HepG2 (cell line): ENCODE data around the gene TOLLIP. TPM values are rescaled to one million over a fixed set of nuclear protein-coding genes. Genes with fewer than 3 reads are reported as not detected.
A peak's percentile ranks its signal among the peaks of the same experiment; 100 is the strongest.

Experiments
- FOXJ3 ChIP-seq: sonication (generic); formaldehyde crosslinking; IDR thresholded peaks from 2 replicates; pipeline ENCODE4 v1.4.0; 2020; ENCODE audit warnings: missing genetic modification reagents, mild to moderate bottlenecking, borderline replicate concordance
- GATAD1 ChIP-seq: IDR thresholded peaks from 2 replicates; pipeline ENCODE4 v1.6.1; 2016; ENCODE audit warnings: missing genetic modification reagents, missing compliant biosample characterization
- GFI1 ChIP-seq: sonication (generic); formaldehyde crosslinking; IDR thresholded peaks from 2 replicates; pipeline ENCODE4 v1.5.0; 2020; ENCODE audit warnings: missing genetic modification reagents, mild to moderate bottlenecking, borderline replicate concordance
- GTF3A ChIP-seq: sonication (generic); formaldehyde crosslinking; conservative IDR thresholded peaks from 2 replicates; pipeline ENCODE4 v1.4.0; 2020; ENCODE audit warnings: mild to moderate bottlenecking, missing genetic modification reagents
- KDM4B ChIP-seq: sonication (generic); formaldehyde crosslinking; IDR thresholded peaks from 2 replicates; pipeline ENCODE4 v1.4.0; 2020; ENCODE audit warnings: missing genetic modification reagents
- NAIF1 ChIP-seq: sonication (generic); formaldehyde crosslinking; IDR thresholded peaks from 2 replicates; pipeline ENCODE4 v1.5.0; 2020; ENCODE audit warnings: mild to moderate bottlenecking, missing genetic modification reagents, borderline replicate concordance
- PTBP1 ChIP-seq: fragments of 200-400 bp; formaldehyde crosslinking; IDR thresholded peaks from 2 replicates; pipeline ENCODE4 v1.6.1; 2018; ENCODE audit warnings: low read length, low read depth; ENCODE audit not compliant: poor library complexity, severe bottlenecking
- RFXAP ChIP-seq: sonication (generic); formaldehyde crosslinking; IDR thresholded peaks from 2 replicates; pipeline ENCODE4 v1.4.0; 2020; ENCODE audit warnings: missing genetic modification reagents, borderline replicate concordance
- ZFP37 ChIP-seq: sonication (generic); formaldehyde crosslinking; IDR thresholded peaks from 2 replicates; pipeline ENCODE4 v1.4.0; 2020; ENCODE audit warnings: missing genetic modification reagents, borderline replicate concordance
- ZKSCAN8 ChIP-seq: IDR thresholded peaks from 2 replicates; pipeline ENCODE4 v1.6.1; 2016; ENCODE audit warnings: borderline replicate concordance, missing genetic modification reagents, missing compliant biosample characterization
- ZMYM4 ChIP-seq: sonication (generic); formaldehyde crosslinking; IDR thresholded peaks from 2 replicates; pipeline ENCODE4 v1.8.1; 2023; ENCODE audit warnings: mild to moderate bottlenecking, missing genetic modification reagents
- ZNF10 ChIP-seq: sonication (generic); formaldehyde crosslinking; IDR thresholded peaks from 2 replicates; pipeline ENCODE4 v1.4.0; 2020; ENCODE audit warnings: mild to moderate bottlenecking, low read depth, missing genetic modification reagents, borderline replicate concordance
- ZNF124 ChIP-seq: sonication (generic); formaldehyde crosslinking; IDR thresholded peaks from 2 replicates; pipeline ENCODE4 v1.4.0; 2020; ENCODE audit warnings: missing genetic modification reagents
- ZNF549 ChIP-seq: sonication (generic); formaldehyde crosslinking; IDR thresholded peaks from 2 replicates; pipeline ENCODE4 v1.5.0; 2020; ENCODE audit warnings: missing genetic modification reagents
- ZNF567 ChIP-seq: sonication (generic); formaldehyde crosslinking; IDR thresholded peaks from 2 replicates; pipeline ENCODE4 v1.8.1; 2023; ENCODE audit warnings: mild to moderate bottlenecking, missing genetic modification reagents, borderline replicate concordance
- ZNF781 ChIP-seq: sonication (generic); formaldehyde crosslinking; IDR thresholded peaks from 2 replicates; pipeline ENCODE4 v1.5.1; 2020; ENCODE audit warnings: borderline replicate concordance, mild to moderate bottlenecking, missing genetic modification reagents; ENCODE audit errors: not compliant biosample characterization
- polyA plus RNA-seq, 8 experiments: library from polyadenylated mRNA; depleted of rRNA in 3 of 8; stranded (reverse) in 7 of 8; unstranded in 1 of 8; fragments of >200 nt; fragmentation: Illumina TruSeq in 4 of 8; extraction: Trizol in 4 of 8; gene quantifications; 2 replicates each; pipeline versions ENCODE4 v1.2.1 to v1.2.3, GENCODE V29; 2011 to 2016; ENCODE audit warnings: low read depth in 4 of 8, missing spikeins in 1 of 8, mixed read lengths in 1 of 8; ENCODE audit not compliant: insufficient read depth in 1 of 8
- total RNA-seq, 5 experiments: library from RNA; depleted of rRNA; stranded (reverse); fragments of >200 nt; fragmentation: Illumina TruSeq; extraction: Trizol; gene quantifications; 2 replicates each; pipeline ENCODE4 v1.2.3, GENCODE V29; 2016; ENCODE audit warnings: low read depth in 1 of 5
- TF ChIP-seq, protein P1 (sequence below): sonication (generic); formaldehyde crosslinking; IDR thresholded peaks from 2 replicates; pipeline ENCODE4 v1.8.1; 2023; ENCODE audit warnings: missing genetic modification reagents, inconsistent platforms, borderline replicate concordance
- TF ChIP-seq, protein P2 (sequence below): sonication (generic); formaldehyde crosslinking; IDR thresholded peaks from 2 replicates; pipeline ENCODE4 v1.4.0; 2020; ENCODE audit warnings: missing genetic modification reagents
- TF ChIP-seq, protein P3 (sequence below): sonication (generic); formaldehyde crosslinking; IDR thresholded peaks from 2 replicates; pipeline ENCODE4 v1.8.0; 2022; ENCODE audit warnings: missing genetic modification reagents, low read depth, mild to moderate bottlenecking, borderline replicate concordance
- TF ChIP-seq, protein P4 (sequence below): IDR thresholded peaks from 2 replicates; pipeline ENCODE4 v1.6.1; 2016

The TOLLIP gene
- total and polyA plus RNA-seq, 2 of the 13 experiments (the other 11 are each of a cell fraction or from before 2014, with no cell fraction given), result 25.9 to 47.5 TPM

DNA sequence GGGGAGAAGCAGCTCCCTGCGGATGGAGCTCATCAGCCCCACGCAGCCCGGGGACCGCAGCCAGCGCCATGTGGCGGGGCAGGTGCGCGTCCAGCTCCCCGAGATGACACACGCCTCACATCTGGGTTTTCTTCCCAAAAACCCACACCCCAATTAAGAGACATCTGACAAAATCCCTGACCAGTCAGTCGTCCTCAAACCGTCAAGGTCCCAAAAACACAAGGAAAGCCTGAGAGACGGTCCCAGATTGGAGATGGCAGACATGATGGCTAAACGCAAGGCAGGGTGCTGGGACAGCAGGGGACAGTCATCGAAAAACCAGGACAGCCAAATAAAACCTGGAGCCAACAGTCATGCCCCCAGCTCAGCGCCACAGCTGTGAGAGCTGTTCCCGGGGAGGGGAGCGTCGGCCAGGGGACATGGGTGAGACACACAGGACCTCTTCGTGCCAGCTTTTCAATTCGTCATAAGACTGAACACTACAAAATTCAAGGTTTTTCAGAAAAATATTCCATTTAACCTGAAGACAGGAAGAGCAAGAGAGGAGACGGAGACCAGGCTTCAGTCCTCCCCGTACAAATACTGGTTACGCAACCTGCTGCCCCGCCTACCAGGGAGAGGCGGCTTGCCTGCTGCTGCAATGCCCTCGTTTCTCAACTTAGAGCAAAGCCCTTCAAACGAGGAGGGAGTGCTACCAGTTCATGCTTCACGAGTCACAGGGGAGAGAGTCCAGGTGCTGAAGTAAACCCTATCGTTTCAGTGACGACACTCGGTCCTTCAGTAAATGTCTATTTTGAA, 10.5 kb downstream of the TOLLIP start (continued):
- TF ChIP-seq, protein P1, sequence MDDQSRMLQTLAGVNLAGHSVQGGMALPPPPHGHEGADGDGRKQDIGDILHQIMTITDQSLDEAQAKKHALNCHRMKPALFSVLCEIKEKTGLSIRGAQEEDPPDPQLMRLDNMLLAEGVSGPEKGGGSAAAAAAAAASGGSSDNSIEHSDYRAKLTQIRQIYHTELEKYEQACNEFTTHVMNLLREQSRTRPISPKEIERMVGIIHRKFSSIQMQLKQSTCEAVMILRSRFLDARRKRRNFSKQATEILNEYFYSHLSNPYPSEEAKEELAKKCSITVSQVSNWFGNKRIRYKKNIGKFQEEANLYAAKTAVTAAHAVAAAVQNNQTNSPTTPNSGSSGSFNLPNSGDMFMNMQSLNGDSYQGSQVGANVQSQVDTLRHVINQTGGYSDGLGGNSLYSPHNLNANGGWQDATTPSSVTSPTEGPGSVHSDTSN (CRISPR knock-in tag), result no peak
- no peak for TF ChIP-seq ZNF549 (CRISPR knock-in tag)
- 0 out of 2 replicates have a peak, but pooled peaks have one; percentile 14 for TF ChIP-seq FOXJ3
- no peak for TF ChIP-seq ZNF10 (CRISPR knock-in tag)
- TF ChIP-seq ZFP37 (CRISPR knock-in tag), result peak; percentile 75; the same call in 1 of the 2 replicates
- TF ChIP-seq, protein P2, sequence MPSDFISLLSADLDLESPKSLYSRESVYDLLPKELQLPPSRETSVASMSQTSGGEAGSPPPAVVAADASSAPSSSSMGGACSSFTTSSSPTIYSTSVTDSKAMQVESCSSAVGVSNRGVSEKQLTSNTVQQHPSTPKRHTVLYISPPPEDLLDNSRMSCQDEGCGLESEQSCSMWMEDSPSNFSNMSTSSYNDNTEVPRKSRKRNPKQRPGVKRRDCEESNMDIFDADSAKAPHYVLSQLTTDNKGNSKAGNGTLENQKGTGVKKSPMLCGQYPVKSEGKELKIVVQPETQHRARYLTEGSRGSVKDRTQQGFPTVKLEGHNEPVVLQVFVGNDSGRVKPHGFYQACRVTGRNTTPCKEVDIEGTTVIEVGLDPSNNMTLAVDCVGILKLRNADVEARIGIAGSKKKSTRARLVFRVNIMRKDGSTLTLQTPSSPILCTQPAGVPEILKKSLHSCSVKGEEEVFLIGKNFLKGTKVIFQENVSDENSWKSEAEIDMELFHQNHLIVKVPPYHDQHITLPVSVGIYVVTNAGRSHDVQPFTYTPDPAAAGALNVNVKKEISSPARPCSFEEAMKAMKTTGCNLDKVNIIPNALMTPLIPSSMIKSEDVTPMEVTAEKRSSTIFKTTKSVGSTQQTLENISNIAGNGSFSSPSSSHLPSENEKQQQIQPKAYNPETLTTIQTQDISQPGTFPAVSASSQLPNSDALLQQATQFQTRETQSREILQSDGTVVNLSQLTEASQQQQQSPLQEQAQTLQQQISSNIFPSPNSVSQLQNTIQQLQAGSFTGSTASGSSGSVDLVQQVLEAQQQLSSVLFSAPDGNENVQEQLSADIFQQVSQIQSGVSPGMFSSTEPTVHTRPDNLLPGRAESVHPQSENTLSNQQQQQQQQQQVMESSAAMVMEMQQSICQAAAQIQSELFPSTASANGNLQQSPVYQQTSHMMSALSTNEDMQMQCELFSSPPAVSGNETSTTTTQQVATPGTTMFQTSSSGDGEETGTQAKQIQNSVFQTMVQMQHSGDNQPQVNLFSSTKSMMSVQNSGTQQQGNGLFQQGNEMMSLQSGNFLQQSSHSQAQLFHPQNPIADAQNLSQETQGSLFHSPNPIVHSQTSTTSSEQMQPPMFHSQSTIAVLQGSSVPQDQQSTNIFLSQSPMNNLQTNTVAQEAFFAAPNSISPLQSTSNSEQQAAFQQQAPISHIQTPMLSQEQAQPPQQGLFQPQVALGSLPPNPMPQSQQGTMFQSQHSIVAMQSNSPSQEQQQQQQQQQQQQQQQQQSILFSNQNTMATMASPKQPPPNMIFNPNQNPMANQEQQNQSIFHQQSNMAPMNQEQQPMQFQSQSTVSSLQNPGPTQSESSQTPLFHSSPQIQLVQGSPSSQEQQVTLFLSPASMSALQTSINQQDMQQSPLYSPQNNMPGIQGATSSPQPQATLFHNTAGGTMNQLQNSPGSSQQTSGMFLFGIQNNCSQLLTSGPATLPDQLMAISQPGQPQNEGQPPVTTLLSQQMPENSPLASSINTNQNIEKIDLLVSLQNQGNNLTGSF (CRISPR knock-in tag), result 0 out of 2 replicates have a peak, but pooled peaks have one; percentile 48
- TF ChIP-seq ZKSCAN8 (CRISPR knock-in tag), result no peak
- TF ChIP-seq ZNF124 (CRISPR knock-in tag), result peak; percentile 76; the same call in 1 of the 2 replicates
- TF ChIP-seq ZNF781 (CRISPR knock-in tag), result no peak
- TF ChIP-seq, protein P3, sequence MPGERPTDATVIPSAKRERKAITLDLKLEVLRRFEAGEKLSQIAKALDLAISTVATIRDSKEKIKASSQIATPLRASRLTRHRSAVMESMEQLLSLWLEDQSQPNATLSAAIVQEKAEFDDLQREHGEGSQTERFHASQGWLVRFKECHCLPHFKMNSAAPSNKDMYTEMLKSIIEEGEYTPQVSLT, result no peak
- no peak for TF ChIP-seq GFI1 (CRISPR knock-in tag)
- no peak for TF ChIP-seq NAIF1 (CRISPR knock-in tag)
- no peak for TF ChIP-seq PTBP1
- TF ChIP-seq ZMYM4 (CRISPR knock-in tag), result peak; percentile 50; the same call in 1 of the 2 replicates
- no peak for TF ChIP-seq ZNF567 (CRISPR knock-in tag)
- TF ChIP-seq RFXAP (CRISPR knock-in tag), result no peak
- TF ChIP-seq KDM4B, result peak; percentile 62; the same call in 1 of the 2 replicates
- TF ChIP-seq GATAD1, result peak; percentile 64; the same call in 1 of the 2 replicates
- no peak for TF ChIP-seq GTF3A (CRISPR knock-in tag)
- TF ChIP-seq, protein P4, sequence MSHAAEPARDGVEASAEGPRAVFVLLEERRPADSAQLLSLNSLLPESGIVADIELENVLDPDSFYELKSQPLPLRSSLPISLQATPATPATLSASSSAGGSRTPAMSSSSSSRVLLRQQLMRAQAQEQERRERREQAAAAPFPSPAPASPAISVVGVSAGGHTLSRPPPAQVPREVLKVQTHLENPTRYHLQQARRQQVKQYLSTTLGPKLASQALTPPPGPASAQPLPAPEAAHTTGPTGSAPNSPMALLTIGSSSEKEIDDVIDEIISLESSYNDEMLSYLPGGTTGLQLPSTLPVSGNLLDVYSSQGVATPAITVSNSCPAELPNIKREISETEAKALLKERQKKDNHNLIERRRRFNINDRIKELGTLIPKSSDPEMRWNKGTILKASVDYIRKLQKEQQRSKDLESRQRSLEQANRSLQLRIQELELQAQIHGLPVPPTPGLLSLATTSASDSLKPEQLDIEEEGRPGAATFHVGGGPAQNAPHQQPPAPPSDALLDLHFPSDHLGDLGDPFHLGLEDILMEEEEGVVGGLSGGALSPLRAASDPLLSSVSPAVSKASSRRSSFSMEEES, result peak; percentile 64
